Endothelial cell of umbilical vein (primary cell): ENCODE results near the gene SLAMF1. TPM values are rescaled to one million over a fixed set of nuclear protein-coding genes. Genes with fewer than 3 reads are reported as not detected.

Experiments
- BruUV-seq: library from RNA; stranded (reverse); fragments of 400-500 nt; replicated peaks from 2 replicates; lab custom pipeline; 2021; lab: Mats Ljungman, UMichigan
- CTCF ChIA-PET: fragments of 300-600, 350-600 bp; sonication (Branson Sonifier 250); formaldehyde crosslinking; loops from one replicate; lab custom pipeline; 2021; ENCODE audit warnings: antibody characterized with exemption, inconsistent platforms; lab: Charles Lee
- POLR2A ChIA-PET: fragments of 300-600, 350-600 bp; sonication (Branson Sonifier 250); formaldehyde crosslinking; loops from one replicate; lab custom pipeline; 2021; ENCODE audit warnings: antibody characterized with exemption, inconsistent platforms; lab: Charles Lee
- DNase-seq: peaks from one replicate; pipeline ENCODE4 v3.0.0-alpha.2; 2011; ENCODE audit warnings: low read depth, low spot score
- FAIRE-seq: peaks from 2 replicates; lab custom pipeline; 2011; peaks lifted over from hg19 to GRCh38; lab: Jason Lieb, UNC
- H2AFZ ChIP-seq: 2 replicates; pipeline ENCODE4 v1.6.0; 2012; ENCODE audit warnings: low read depth, low read length, control low read depth, inconsistent platforms
- H3K27ac ChIP-seq: 2 replicates; pipeline ENCODE4 v1.5.1; 2011; ENCODE audit warnings: low read depth, mild to moderate bottlenecking, control low read depth, low read length, moderate library complexity; ENCODE audit not compliant: insufficient read depth
- H3K27me3 ChIP-seq, 2 experiments: 2 replicates each; pipeline versions ENCODE4 v1.6.0 to v1.6.1; 2011; ENCODE audit warnings: low read length in 2 of 2, mixed read lengths in 1 of 2; ENCODE audit not compliant: control insufficient read depth in 2 of 2, insufficient read depth in 2 of 2
- H3K36me3 ChIP-seq, 2 experiments: 2 replicates in 1 of 2; 3 replicates in 1 of 2; pipeline ENCODE4 v1.5.1; 2011; ENCODE audit warnings: low read length in 2 of 2, mild to moderate bottlenecking in 1 of 2, moderate library complexity in 1 of 2; ENCODE audit not compliant: control insufficient read depth in 2 of 2, insufficient read depth in 2 of 2; ENCODE audit errors: extremely low read depth in 1 of 2
- H3K4me1 ChIP-seq: 3 replicates; pipeline ENCODE4 v1.5.1; 2011; ENCODE audit warnings: mild to moderate bottlenecking, low read length; ENCODE audit not compliant: control insufficient read depth, insufficient read depth; ENCODE audit errors: extremely low read depth
- H3K4me2 ChIP-seq: 2 replicates; pipeline ENCODE4 v1.6.1; 2011; ENCODE audit warnings: low read length, control low read depth, mixed read lengths; ENCODE audit not compliant: insufficient read depth
- H3K4me3 ChIP-seq, 3 experiments: fragments of 200-600 bp in 1 of 3; sonication (generic), shearing (Covaris generic) in 1 of 3; replicated peaks in 1 of 3; 2 replicates each; pipeline ENCODE4 v1.5.1; 2011 to 2016; ENCODE audit warnings: control low read depth in 3 of 3, low read length in 3 of 3, mild to moderate bottlenecking in 2 of 3, inconsistent platforms in 1 of 3, low read depth in 1 of 3, moderate library complexity in 1 of 3; ENCODE audit not compliant: insufficient read depth in 1 of 3
- H3K79me2 ChIP-seq: 2 replicates; pipeline ENCODE4 v1.6.0; 2012; ENCODE audit warnings: low read length, inconsistent platforms; ENCODE audit not compliant: control insufficient read depth, insufficient read depth
- H3K9ac ChIP-seq: replicated peaks from 2 replicates; pipeline ENCODE3; 2011; ENCODE audit warnings: low read length, control low read depth; ENCODE audit not compliant: insufficient read depth; ENCODE audit errors: extremely low read depth
- H3K9me1 ChIP-seq: replicated peaks from 3 replicates; pipeline ENCODE4 v1.6.0; 2011; ENCODE audit warnings: mild to moderate bottlenecking, low read length; ENCODE audit not compliant: control insufficient read depth, insufficient read depth; ENCODE audit errors: extremely low read depth
- H3K9me3 ChIP-seq: replicated peaks from 2 replicates; pipeline ENCODE4 v1.5.1; 2012; ENCODE audit warnings: low read length, inconsistent platforms; ENCODE audit not compliant: control insufficient read depth, insufficient read depth
- H4K20me1 ChIP-seq: replicated peaks from 2 replicates; pipeline ENCODE3; 2011; ENCODE audit warnings: mild to moderate bottlenecking, low read length; ENCODE audit not compliant: control insufficient read depth, insufficient read depth; ENCODE audit errors: extremely low read depth
- JUN ChIP-seq: IDR thresholded peaks from 2 replicates; pipeline ENCODE4 v1.6.1; 2011; ENCODE audit warnings: borderline replicate concordance, low read depth; ENCODE audit not compliant: insufficient read length, insufficient read depth
- POLR2A ChIP-seq: IDR thresholded peaks from 2 replicates; pipeline ENCODE4 v1.6.1; 2012; ENCODE audit warnings: low read depth, mild to moderate bottlenecking, control low read depth, low read length
- dilution Hi-C: fragments of 300-500 bp; cut with MboI; formaldehyde crosslinking; loops from one replicate; pipeline ENCODE4 v1.15.0; 2019; ENCODE audit warnings: low sequenced_read_pairs; ENCODE audit not compliant: extremely low pct_ligation_motif_present
- intact Hi-C: fragments of 100-400 bp; cut with micrococcal nuclease; formaldehyde crosslinking; loops from one replicate; pipeline ENCODE4 v1.10.0; 2022
- polyA plus RNA-seq, 4 experiments: library from polyadenylated mRNA; depleted of rRNA in 3 of 4; stranded (reverse) in 3 of 4; unstranded in 1 of 4; fragments of >200 nt; gene quantifications; 2 replicates each; pipeline versions ENCODE4 v1.2.1 to v1.2.3, GENCODE V29; 2011 to 2012; ENCODE audit warnings: missing spikeins in 1 of 4
- total RNA-seq: library from RNA; stranded (reverse); gene quantifications from 2 replicates; pipeline ENCODE4 v1.2.3, GENCODE V29; 2021
- TF ChIP-seq, protein P1 (sequence below), 2 donors: IDR thresholded peaks; 1 replicate in 1 of 2; 2 replicates in 1 of 2; pipeline ENCODE4 v1.5.1; 2011; ENCODE audit warnings: low read length in 2 of 2, mild to moderate bottlenecking in 2 of 2, moderate library complexity in 2 of 2, control low read depth in 1 of 2, inconsistent platforms in 1 of 2, low read depth in 1 of 2; ENCODE audit not compliant: insufficient read depth in 1 of 2; ENCODE audit errors: extremely low read depth in 1 of 2
- TF ChIP-seq, protein P2 (sequence below): IDR thresholded peaks from 2 replicates; pipeline ENCODE4 v1.6.1; 2011; ENCODE audit not compliant: insufficient read depth, insufficient read length

Gene SLAMF1
- total and polyA plus RNA-seq, 2 donors (not counting 3 experiments of a cell fraction or from before 2014, with no cell fraction given): not detected

DNA sequence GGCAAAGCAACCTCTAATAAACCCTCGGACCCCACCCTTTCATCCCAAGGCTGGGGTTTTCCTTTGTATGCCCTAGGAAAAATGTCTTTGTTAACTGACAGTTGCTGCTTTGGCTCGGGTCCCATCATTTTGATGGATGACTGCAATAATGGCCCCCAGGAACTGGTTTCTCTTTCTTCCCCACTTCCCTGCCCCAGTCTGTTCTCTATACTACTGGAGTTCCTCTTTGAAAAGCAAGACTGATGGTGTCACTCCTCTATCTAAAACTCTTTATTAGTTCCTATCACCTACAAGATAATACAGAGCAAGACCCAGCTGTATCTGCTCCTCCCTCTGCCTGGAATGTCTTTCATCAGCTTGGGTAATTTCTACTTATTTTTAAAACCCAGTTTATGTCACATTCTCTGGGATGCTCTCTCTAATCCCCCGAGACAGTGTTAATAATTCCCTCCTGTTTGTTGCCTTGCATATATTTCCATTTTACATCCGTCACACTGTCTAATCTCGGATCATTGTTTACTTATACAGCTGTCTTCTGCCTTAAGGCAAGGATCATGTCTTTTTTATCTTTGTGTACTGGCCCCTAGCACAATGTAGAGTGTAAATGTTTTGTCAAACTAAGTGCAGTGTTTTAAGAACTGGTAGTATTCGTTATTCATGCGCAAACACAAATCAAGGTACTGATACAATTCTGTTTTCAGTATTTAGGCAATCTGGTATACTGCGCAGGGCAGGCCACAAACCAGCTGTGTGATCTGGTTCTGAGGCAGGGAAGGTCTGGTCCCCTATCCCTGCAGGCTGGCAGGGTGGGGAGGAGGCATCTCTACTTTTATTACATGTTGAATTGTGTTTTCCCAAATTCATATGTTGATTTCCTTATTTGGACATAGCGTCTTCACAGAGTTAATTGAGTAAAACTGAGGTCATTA lies 16.1 kb downstream of the SLAMF1 start:
- FAIRE-seq (no peak), DNase-seq (no peak)
- H3K79me2 ChIP-seq: no peaks in the 10 kb centered on the region
- H4K20me1 ChIP-seq: no peaks in the 10 kb centered on the region
- H3K27ac ChIP-seq: no peak overlapping the region
- no peaks in the 10 kb centered on the region for H3K27me3 ChIP-seq
- H3K36me3 ChIP-seq: no peaks in the 10 kb centered on the region
- TF ChIP-seq, protein P1, sequence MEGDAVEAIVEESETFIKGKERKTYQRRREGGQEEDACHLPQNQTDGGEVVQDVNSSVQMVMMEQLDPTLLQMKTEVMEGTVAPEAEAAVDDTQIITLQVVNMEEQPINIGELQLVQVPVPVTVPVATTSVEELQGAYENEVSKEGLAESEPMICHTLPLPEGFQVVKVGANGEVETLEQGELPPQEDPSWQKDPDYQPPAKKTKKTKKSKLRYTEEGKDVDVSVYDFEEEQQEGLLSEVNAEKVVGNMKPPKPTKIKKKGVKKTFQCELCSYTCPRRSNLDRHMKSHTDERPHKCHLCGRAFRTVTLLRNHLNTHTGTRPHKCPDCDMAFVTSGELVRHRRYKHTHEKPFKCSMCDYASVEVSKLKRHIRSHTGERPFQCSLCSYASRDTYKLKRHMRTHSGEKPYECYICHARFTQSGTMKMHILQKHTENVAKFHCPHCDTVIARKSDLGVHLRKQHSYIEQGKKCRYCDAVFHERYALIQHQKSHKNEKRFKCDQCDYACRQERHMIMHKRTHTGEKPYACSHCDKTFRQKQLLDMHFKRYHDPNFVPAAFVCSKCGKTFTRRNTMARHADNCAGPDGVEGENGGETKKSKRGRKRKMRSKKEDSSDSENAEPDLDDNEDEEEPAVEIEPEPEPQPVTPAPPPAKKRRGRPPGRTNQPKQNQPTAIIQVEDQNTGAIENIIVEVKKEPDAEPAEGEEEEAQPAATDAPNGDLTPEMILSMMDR (IDR thresholded peaks at IDR 0.05; ENCODE audit: extremely low read depth in 1 of 2, insufficient read depth in 1 of 2, low read depth in 1 of 2, low read length in 2 of 2): no peak
- TF ChIP-seq, protein P2, sequence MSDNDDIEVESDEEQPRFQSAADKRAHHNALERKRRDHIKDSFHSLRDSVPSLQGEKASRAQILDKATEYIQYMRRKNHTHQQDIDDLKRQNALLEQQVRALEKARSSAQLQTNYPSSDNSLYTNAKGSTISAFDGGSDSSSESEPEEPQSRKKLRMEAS: no peak
- TF ChIP-seq POLR2A: no peak
- no peak for TF ChIP-seq JUN
- no peak overlapping the region for H2AFZ ChIP-seq
- H3K4me2 ChIP-seq: no peak overlapping the region
- H3K4me3 ChIP-seq: no peak overlapping the region
- no peaks in the 10 kb centered on the region for H3K9me1 ChIP-seq
- H3K9ac ChIP-seq: no peak overlapping the region
- ChIA-PET POLR2A (no interaction called here), CTCF (interaction anchor here (0.6 kb wide), 1 partner anchor 25 kb away, joined by 3 read pairs; no protein-coding TSS in a partner anchor)
- intact Hi-C loops: no loop called here
- H3K4me1 ChIP-seq: no peaks in the 10 kb centered on the region
- dilution Hi-C loops: no loop called here
- no peaks in the 10 kb centered on the region for H3K9me3 ChIP-seq
- BruUV-seq: no TSS peak
